NB4 (cell line): ENCODE data around the gene ST6GAL2.

Experiments
- DNase-seq: peaks from one replicate; pipeline ENCODE4 v3.0.0; 2010; ENCODE audit warnings: low read depth
- H3K4me3 ChIP-seq: one replicate; pipeline ENCODE4 v1.5.1; 2011; ENCODE audit warnings: mild to moderate bottlenecking, low read depth, low read length, moderate library complexity
- MYC ChIP-seq: IDR thresholded peaks from 2 replicates; pipeline ENCODE4 v1.6.1; 2011; ENCODE audit warnings: low read depth, low read length
- POLR2A ChIP-seq: IDR thresholded peaks from 2 replicates; pipeline ENCODE4 v1.6.1; 2011; ENCODE audit warnings: mild to moderate bottlenecking; ENCODE audit not compliant: insufficient read length; ENCODE audit errors: extremely low read depth
- TF ChIP-seq, protein P1 (sequence below): IDR thresholded peaks from one replicate; pipeline ENCODE4 v1.5.1; 2012; ENCODE audit warnings: low read depth, low read length
- TF ChIP-seq, protein P2 (sequence below): IDR thresholded peaks from 2 replicates; pipeline ENCODE4 v1.6.1; 2011; ENCODE audit warnings: low read depth, low read length

The ST6GAL2 gene

DNA sequence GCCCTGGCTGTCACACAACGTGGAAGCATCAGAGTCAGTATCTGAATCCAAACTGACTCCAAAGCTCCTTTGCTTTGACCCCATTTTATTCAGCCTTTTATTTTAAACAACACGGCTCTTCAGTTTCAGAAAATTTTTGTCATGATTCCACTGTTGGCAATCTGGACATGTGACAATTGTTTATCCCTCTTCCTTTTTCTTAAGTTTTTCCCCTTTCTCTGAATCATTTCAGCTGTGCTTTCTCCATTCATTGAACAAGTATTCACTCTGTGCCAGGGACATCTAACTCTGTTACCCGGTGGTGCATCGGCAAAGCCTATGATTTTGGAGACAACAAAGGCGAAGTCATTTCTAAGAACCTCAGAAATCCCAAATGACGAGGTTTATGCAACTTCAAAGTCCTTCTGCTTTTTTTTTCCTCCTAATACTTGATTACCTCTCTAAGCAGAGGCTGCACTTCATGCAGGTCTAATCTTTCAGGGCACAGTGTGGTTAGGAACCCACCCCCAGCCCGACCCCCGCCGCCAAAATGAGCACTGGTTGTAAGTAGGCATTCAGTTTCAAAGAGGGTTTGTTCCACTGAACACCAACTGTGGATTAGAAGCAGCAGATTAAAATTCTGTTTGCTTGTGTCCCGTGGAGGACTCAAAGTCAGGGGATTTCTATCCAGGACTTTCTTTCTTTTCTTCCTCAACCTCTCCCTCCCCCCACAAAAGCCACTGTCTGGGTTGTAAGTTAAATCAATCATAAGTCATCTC is 18.6 kb downstream of the ST6GAL2 start:
- TF ChIP-seq, protein P1, sequence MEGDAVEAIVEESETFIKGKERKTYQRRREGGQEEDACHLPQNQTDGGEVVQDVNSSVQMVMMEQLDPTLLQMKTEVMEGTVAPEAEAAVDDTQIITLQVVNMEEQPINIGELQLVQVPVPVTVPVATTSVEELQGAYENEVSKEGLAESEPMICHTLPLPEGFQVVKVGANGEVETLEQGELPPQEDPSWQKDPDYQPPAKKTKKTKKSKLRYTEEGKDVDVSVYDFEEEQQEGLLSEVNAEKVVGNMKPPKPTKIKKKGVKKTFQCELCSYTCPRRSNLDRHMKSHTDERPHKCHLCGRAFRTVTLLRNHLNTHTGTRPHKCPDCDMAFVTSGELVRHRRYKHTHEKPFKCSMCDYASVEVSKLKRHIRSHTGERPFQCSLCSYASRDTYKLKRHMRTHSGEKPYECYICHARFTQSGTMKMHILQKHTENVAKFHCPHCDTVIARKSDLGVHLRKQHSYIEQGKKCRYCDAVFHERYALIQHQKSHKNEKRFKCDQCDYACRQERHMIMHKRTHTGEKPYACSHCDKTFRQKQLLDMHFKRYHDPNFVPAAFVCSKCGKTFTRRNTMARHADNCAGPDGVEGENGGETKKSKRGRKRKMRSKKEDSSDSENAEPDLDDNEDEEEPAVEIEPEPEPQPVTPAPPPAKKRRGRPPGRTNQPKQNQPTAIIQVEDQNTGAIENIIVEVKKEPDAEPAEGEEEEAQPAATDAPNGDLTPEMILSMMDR, result no peak
- TF ChIP-seq MYC (no peak), POLR2A (no peak)
- TF ChIP-seq, protein P2, sequence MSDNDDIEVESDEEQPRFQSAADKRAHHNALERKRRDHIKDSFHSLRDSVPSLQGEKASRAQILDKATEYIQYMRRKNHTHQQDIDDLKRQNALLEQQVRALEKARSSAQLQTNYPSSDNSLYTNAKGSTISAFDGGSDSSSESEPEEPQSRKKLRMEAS, result no peak
- H3K4me3 ChIP-seq, result no peak overlapping the region
- no peak for DNase-seq

- TF ChIP-seq, protein P1, result no peak
- TF ChIP-seq, protein P2, result no peak
- TF ChIP-seq POLR2A (no peak), MYC (no peak)
- H3K4me3 ChIP-seq, result no peak overlapping the region
- no peak for DNase-seq
Observed at GRCh38 chr2:106866641-106867040, 19.3 kb downstream of the ST6GAL2 start.

DNA sequence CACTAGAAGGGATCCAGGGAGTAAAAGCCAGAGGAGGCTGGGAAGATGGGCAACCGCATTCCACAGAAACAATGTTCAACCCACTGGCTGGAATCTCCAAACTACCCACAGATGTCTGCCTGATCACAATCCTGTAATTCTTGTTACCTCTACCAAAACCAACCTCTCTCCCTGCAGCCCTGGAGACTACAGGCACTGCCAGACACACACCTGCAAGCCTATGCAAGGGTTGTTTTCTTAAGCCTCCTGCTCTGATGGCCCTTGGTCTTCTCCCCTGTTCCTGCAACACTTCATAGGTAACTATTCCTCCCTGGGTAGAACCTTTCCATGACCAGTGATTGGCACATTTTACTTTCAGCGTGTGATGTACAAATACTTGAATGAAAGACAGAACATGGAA is 21.9 kb downstream of the ST6GAL2 start:
- DNase-seq, result no peak

DNA sequence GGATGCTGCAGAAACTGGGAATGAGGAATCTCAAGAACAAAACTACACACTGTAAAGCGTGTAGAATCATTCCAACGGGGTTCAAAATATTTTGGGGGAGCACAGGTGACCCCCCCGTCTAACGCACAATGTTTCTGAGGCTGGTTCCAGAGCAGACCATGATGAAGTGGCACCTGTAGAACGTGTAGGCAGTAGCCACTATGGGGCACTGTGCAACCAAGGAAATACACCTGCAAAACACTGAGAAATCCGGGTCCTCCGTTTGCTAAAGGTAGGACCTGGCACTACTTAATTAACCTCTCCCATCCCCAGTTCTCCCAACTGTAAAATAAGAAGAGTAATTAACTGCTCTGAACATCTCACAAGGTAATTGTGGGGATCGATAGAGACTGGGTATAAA is 22.6 kb downstream of the ST6GAL2 start:
- TF ChIP-seq MYC (no peak), POLR2A (no peak)
- TF ChIP-seq, protein P2, result no peak
- TF ChIP-seq, protein P1, result peak; percentile 16
- no peak for DNase-seq
- no peak overlapping the region for H3K4me3 ChIP-seq

More for the DNA sequence above, 21.9 kb downstream of the ST6GAL2 start:
- no peak for TF ChIP-seq MYC
- no peak for TF ChIP-seq POLR2A
- TF ChIP-seq, protein P2, result no peak
- TF ChIP-seq, protein P1, result no peak
- no peak overlapping the region for H3K4me3 ChIP-seq

- no peak for DNase-seq
- TF ChIP-seq MYC (no peak), POLR2A (no peak)
- TF ChIP-seq, protein P2, result no peak
- TF ChIP-seq, protein P1, result no peak
- H3K4me3 ChIP-seq, result no peak overlapping the region
Observed at GRCh38 chr2:106859498-106859897, 26.5 kb downstream of the ST6GAL2 start.

DNA sequence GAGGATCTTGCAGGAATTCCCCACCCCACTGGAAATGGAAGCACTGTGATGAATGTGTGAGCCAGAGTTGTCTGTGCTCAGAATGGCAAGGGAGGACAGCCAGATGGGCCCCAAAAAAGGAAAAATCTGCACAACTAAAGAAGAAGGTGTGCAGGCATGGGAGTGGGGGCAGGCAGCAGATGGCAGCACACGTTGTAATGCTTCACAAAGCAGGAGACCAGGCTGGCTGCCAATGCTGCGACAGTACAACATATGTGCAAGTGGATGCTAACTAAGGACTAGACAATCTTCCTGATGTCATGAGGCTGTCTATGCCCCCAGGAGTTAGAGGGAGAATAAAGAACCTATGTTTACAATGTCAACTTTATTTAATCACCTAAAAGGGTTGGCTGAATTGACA is 27.2 kb downstream of the ST6GAL2 start:
- DNase-seq, result no peak
- no peak overlapping the region for H3K4me3 ChIP-seq
- TF ChIP-seq MYC, result no peak
- TF ChIP-seq, protein P2, result no peak
- TF ChIP-seq, protein P1, result no peak
- TF ChIP-seq POLR2A, result no peak
